Putamen (tissue), 1 donor: ENCODE measurements around the gene CASKIN2.

Experiments
- DNase-seq: peaks from one replicate; pipeline ENCODE4 v3.0.0-alpha.2; 2016; ENCODE audit warnings: low spot score

CASKIN2 gene

DNA sequence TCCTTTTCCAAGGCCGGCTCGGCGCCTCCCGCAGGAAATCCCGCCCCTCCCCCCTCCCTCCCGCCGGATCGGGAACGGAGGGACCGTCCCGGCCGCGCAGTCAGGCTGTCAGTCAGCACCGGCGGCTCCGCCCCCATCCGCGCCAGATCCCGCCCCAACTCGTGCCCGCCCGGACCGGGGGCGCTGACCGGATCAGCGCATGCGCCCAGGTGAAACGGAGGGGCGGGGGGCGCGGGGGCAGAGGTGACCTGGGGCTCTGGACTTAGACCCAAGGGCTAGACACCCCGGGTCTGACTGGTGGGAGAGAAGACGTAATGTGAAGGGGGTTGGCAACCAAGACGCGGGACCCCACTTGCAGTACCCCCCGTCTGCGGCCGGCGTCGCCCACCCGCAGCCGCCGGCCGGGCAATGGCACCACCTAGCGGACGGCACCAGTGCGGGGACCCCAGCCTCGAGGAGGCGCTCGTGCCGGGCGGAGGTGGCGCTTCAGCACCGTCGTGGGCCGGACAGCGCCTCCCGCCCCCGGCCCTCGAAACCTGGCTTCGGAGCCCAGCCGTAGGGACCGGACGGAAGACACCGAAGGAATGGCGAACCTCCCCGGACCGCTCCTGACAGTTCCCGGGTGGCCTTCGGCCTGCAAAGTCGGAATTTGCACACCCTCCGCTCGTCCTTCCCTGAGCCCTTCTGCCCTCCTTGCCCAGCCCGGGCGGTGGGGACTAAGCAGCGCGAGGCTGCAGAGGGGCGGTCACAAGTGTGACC, at the start of gene CASKIN2:
Gene CASKIN2 (minus strand): TSS at position 42 of the 759 bp plus-strand sequence. CDS start 1,733 bp downstream, outside the sequence.
- peak; percentile 96 for DNase-seq

- DNase-seq: no peak
Observed at GRCh38 chr17:75565066-75565465, 49.7 kb upstream of the CASKIN2 start.

GRCh38 chr17:75564195-75564594, 48.9 kb upstream of the CASKIN2 start:
- DNase-seq: no peak

DNA sequence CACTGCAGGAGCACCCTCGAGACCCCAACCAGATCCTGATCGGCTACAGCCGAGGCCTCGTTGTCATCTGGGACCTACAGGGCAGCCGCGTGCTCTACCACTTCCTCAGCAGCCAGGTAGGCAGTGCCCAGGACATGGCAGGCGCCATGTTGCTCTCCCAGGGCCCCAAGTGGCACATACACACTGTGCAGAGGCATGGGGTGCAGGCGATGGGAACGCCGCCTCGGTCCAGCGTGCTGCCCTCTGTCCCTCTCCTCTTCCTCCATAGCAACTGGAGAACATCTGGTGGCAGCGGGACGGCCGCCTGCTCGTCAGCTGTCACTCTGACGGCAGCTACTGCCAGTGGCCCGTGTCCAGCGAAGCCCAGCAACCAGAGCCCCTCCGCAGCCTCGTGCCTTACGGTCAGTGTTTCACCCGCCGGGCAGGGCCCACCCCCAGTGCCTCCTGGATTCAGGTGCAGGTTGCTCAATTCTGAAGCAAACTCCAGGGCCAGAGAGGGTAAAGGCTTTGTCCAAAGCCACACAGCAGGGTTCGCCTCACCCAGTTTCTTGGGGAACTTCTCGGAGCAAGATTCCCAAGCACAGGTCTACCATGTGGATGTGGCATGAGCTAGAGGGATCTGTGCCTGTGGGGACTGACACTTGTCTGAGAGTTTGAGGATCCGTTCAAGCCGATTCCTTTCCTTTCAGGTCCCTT, 47.9 kb upstream of the CASKIN2 start:
- DNase-seq: no peak

GRCh38 chr17:75561927-75562603, 46.7 kb upstream of the CASKIN2 start:
- no peak for DNase-seq

DNA sequence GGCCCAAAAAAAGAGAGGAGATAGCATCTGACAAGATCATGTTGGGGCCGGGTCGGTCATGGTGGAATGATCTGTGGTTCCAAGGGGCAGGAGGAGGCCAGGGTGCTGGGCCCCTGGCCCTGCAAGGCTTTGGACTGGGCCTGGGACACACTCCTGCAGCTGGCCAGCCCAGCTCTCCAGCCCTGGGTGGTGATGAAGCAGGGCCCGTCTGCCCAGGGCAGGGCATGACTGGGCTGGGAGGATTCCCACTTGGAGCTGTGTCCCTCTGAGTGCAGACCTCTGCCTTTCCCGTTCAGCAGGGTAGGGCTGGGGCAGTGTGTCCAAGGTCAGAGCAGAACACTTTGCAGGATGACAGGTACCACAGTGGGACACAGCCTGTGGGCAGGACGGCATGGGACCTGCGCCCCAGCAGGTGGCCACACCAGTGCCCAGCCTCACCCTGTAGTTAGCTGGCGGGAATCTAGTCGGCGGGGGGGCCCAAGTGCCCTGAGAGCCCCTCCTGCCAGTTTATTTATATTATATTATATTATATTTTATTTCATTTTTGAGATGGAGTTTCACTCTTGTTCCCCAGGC, 44.7 kb upstream of the CASKIN2 start:
- no peak for DNase-seq

- DNase-seq: no peak
Observed at GRCh38 chr17:75558666-75559530, 43.6 kb upstream of the CASKIN2 start.

- DNase-seq: no peak
Observed at GRCh38 chr17:75557852-75558665, 42.7 kb upstream of the CASKIN2 start.

- peak; percentile 85 for DNase-seq
Observed at GRCh38 chr17:75557075-75557851, 41.9 kb upstream of the CASKIN2 start.

GRCh38 chr17:75555679-75556153, 40.4 kb upstream of the CASKIN2 start:
- no peak for DNase-seq

DNA sequence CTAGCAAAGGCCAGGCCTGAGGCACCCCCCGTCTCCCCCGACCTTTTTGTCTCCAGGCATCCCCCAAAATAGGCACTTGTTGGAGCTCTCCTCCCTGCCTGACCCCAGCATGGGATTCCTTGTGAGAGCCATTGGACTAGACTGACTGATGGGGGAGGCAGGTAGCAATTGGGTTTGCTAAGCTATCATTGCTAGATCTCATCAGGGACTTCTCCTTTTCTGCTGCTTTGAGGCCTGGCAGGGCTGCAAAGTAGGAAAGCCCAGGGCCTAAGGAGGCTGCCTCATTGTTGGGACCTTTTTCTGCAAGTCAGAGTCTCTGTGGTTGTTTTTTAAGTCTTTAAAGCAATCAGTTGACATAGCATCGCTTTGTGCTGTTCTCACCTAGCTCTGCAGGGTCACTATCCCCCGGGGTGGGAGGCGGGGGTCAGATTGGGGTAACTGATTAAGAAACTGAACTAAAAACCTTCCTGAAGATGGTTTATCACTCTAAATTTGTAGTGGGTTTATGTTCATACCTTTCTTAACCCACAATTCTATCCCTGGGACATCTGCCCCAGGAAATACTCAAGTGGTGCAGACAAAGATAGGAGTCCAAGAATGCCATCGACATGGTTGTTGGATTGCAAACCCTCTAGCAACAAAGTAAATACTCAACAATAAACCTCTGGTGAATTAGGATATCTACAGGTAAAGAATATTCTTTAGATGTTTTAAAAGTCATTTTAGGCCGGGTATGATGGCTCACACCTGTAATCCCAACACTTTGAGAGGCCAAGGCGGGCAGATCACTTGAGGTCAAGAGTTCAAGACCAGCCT, 38.2 kb upstream of the CASKIN2 start:
- no peak for DNase-seq

DNA sequence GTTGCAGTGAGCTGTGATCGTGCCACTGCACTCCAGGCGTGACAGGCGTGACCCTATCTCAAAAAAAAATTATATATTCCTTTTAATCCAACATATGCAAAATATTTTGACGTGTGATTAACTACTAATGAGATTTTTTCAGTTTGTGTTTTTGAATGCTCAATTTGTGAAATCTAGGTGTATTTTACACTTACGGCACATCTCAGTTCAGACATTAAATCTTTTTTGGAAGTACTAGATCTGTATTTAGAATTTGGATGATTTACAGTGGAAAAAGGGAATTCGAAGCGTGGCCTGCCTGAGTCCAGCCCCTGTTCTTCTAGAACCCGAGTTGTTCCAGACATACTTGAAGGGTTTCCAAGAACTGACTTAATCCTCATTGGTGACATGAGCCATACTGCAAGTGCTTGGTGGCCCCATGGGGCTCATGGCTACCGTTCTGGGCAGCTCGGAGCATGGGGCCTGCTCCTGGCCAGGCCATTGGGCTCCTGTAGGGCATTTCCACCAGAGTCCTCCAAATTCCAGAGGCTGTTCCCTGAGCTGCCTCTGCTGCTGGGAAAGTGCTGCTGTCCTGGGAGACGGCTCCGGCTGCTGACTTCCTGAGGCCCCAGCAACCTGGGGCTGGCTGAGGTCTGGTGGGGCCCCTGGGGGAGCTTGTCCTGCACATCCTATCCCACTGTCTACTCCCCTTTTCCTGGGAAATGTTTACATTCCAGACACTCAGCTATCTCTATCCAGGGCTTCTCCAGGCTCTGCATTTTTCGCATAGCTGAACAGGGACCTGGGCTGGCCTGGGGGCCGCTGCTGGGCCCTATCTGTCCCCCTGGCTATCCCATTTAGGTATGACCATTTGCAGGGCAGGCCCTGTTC, 37.3 kb upstream of the CASKIN2 start:
- no peak for DNase-seq

DNA sequence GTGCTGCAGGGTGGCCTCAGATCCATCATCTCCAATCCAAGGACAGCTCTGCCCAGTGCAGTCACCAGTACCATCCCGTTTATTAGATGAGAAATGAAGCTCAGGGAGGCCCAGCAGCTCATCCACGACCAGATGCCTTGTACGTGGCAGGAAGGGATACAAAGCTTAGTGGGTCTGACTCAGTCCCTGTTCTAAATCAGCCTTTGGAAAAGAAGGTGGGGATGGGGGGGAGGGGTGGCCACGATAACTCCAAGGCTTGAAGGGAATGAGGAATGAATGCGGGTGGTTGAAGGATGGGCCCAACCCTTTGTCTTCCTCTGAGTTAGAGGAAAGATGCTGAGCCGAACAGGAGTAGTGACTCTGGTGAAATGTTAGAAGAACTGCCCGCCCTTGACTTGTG, 35.9 kb upstream of the CASKIN2 start:
- DNase-seq: no peak

- DNase-seq: no peak
Observed at GRCh38 chr17:75550139-75550465, 34.8 kb upstream of the CASKIN2 start.

GRCh38 chr17:75549246-75550138, 34.2 kb upstream of the CASKIN2 start:
- no peak for DNase-seq

DNA sequence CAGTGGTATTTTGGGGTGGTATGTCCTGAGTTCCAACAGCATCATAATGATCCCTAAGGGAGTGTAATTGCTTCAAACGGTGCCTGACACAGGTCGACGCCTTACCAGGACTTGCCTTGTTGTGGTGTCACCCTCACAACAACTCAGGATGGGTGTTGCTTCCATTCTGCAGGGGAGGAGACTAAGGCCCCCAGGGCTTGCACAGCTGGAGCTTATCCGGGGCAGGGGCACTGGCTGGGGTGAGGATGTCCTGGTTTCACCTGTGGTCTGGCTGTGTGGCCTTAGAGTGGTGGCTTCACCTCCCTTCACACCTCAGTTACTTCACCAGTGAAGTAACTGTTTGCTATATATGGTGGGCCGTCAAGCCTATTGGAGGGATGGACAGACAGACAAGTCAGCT, 33.5 kb upstream of the CASKIN2 start:
- DNase-seq: no peak

- DNase-seq: no peak
Observed at GRCh38 chr17:75547091-75547490, 31.8 kb upstream of the CASKIN2 start.
